Stimulated activated CD4-positive, alpha-beta T cell treated with anti-CD3 and anti-CD28 coated beads, Interleukin-1b, Interleukin-23, amount 100 ng/mL, for 1 hour (primary cell): ENCODE data around the gene GTF3C1.
"Not testable (repeated sequence)": the region's sequence is repeated elsewhere in the genome, so short reads cannot be mapped to it uniquely, and the experiment has no call there.

ENCODE experiments used
- DNase-seq, 2 donors: peaks; one replicate each; pipeline ENCODE4 v3.0.0-alpha.2; 2020; ENCODE audit warnings: low read depth in 2 of 2

Gene GTF3C1

DNA sequence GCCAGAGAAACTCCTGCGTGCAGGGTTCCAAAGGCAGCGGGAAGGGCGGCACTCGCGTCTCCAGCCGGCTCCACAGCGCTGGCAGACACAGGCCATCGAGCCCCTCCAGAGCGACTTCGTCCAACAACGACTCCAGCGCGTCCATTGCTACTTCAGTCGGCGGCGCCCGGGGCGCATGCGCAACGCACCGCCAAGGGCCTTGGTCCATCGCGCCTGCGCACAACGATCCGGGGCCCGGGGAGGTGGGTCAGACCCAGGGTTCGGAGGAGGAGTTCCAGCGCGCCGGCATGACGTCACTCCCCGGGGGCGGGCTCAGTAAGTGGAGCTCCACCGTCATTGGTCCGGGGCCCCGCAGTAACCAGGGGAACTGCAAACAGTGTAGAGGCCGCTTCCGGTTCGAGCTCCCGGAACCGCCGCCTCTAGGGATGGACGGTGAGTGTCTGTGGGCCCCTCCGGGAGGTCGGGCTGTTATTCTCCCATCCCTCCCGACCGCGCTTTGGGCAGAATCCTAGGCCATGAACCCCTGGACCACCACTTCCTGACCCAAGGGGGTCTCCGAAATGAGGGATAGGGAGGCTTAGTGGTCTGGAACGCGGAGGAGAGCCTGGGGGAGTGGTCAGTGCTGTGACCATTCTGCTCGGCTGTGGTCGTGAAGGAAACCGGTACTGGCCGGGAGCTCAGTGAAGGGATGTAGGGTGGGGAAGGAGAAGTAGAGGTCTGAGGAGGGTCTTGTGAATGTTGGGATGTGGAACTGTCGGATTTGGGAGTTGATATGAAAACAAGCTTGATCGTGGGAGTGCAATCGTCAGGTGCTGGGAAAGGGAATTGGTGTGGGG is at the start of gene GTF3C1, which contains the start of gene KATNIP:
Gene GTF3C1, minus strand, starts transcription at position 168 of the 836 bp plus-strand sequence. Its CDS starts 23 bp downstream, at position 145.
Gene KATNIP, plus strand, starts transcription at position 399 of the 836 bp plus-strand sequence. Its CDS starts 27 bp downstream, at position 426.
- peak; percentile 100 for DNase-seq

GRCh38 chr16:27598931-27599565 is 49.3 kb upstream of the GTF3C1 start:
- no peak for DNase-seq

DNA sequence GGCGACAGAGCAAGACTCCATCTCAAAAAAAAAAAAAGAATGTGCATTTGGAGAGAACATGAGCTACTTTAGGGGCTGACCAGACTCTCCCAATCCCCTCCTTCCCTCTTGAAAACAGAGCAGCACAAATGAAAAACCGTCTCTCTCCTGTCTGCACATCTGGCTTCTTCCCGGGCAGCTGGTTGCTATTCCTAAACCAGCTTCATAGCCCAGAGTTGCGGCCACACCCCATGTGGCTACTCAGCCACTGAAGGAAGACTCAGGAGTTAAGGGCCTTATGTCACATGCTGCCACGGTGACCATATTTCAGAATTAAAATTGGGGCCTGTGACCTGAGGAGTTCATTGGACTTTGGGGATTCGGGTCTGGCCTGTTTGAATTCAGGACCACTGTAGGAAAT is 48.5 kb upstream of the GTF3C1 start:
- DNase-seq = no peak

DNA sequence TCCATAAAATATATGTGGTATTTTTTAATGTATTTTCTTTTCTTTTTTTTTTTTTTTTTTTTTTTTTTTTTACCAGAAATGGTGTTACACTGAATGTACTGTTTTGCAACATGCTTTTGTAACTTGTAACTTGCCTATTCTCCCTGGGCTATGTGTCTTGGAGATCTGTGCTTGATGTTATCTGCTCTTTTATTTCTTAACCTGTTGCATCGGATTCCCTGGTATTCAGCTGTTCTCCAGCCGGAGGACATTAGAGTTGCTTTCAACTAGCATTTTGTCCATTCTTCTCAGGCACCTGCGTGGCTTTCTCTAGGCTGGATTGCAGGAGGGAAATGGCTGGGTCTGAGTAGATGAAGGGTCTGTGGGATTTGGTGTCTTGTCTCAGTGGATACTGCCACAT is 47.6 kb upstream of the GTF3C1 start:
- DNase-seq = no peak

DNA sequence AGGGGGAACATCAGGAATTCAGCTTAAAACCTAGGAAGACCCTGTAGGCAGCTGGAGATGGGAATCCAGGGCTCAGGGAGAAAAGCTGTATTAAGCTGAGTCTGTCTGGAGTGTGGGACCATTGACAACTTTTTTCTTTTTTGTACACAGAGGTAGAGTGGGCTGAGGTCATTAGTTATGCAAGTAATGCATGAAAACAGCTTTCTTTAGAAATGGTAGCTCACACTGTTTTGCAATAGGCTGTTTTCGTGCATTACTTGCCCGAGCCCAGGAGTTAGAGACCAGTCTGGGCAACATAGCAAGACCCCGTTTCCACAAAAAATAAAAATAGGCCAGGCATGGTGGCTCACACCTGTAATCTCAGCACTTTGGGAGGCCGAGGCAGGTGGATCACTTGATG is 46.7 kb upstream of the GTF3C1 start:
- no peak for DNase-seq

GRCh38 chr16:27595993-27596392 is 46.3 kb upstream of the GTF3C1 start:
- DNase-seq = no peak

GRCh38 chr16:27595475-27595874 is 45.8 kb upstream of the GTF3C1 start:
- DNase-seq = no peak

GRCh38 chr16:27591837-27592236 is 42.1 kb upstream of the GTF3C1 start:
- DNase-seq = no peak

DNA sequence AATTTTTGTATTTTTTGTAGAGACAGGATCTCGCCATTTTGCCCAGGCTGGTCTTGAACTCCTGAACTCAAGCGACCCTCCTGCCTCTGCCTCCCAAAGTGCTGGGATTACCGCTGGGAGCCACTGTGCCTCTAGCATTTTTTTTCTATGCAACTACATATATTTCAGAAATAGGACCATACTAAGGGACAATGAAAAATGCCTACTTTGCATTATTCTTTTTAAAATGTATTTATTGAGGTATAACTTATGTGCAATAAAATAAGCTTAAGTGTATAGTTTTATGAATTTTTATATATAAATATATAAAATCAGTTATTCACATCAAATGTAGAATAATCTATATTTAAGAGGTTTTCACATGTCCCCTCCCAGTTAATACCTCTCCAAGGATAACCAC is 38.3 kb upstream of the GTF3C1 start:
- DNase-seq = no peak

GRCh38 chr16:27586711-27587110 is 37.0 kb upstream of the GTF3C1 start:
- no peak for DNase-seq

DNA sequence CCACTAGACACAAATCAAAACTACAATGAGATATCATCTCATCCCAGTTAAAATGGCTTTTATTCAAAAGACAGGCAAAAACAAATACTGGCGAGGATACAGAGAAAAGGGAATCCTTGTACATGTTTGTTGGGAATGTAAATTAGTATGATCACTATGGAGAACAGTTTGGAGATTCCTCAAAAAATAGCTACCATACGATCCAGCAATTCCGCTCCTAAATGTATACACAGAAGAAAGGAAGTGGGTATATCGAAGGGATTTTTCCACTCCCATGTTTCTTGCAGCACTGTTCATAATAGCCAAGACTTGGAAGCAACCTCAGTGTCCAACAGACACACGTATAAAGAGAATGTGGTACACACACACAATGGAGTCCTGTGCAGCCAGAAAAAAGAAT is 35.5 kb upstream of the GTF3C1 start:
- no peak for DNase-seq

GRCh38 chr16:27583634-27584033 is 33.9 kb upstream of the GTF3C1 start:
- no peak for DNase-seq

- DNase-seq = no peak
These were observed 33.2 kb upstream of the GTF3C1 start for GRCh38 chr16:27582883-27583282.

DNA sequence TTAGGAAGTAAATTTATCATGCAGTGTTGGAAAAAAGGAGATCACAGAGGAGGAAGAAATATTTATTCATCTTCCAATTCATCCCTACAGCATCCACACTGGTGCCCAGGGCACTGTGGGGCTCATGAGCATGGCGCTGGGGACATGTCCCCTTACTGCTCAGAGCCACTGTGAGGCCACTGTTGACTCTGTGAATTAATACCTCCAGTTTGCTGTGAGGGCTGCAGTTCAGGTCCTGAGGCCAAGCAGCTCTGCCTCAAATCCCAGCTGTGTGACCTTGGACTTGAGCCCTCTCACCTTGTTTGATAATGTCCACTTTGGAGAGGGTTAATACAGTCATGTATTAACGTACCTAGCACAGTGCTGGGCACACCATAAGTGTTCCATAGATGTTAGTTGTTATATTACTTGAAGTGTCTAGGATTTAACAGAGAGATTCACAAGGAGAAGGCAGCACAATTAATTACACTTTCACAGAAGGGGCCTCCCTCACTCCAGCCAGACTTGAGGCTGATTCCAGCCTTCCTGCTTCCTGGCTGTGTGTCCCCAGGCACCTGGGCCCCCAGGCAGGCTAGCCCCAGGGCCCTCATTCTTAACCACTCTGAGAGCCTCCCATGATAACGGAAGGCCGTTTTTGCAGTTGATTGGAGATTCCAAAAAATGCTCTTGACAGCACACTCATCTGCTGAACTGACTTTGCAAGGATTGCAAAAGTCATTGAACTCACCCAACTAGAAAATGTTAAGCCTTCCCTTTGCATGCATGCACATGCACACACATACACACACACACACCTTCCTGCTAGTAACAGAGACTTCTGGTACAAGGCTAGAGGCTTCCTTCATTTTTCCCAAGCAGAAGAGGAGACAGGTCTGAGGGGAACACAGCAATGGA is 29.6 kb upstream of the GTF3C1 start:
- no peak for DNase-seq

DNA sequence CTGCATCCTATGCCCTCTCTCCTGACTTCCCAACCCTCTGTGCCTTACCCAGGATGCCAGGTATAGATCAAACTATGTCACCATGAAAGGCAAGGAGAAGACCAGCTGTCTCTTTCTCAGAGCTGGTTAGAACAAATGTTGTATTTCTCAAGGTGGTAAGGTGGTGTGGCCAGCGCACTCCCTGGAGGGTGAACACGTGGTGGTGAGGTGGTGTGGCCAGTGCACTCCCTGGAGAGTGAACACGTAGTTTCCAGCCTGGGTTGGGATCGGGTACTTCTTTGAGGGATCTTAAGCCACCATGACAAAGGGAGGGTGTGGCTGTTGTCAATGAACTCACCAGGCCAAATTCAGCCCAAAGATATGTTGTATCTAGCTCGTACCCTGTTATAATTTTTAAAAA is 27.0 kb upstream of the GTF3C1 start:
- DNase-seq = no peak

GRCh38 chr16:27572711-27573110 is 23.0 kb upstream of the GTF3C1 start:
- DNase-seq = no peak

DNA sequence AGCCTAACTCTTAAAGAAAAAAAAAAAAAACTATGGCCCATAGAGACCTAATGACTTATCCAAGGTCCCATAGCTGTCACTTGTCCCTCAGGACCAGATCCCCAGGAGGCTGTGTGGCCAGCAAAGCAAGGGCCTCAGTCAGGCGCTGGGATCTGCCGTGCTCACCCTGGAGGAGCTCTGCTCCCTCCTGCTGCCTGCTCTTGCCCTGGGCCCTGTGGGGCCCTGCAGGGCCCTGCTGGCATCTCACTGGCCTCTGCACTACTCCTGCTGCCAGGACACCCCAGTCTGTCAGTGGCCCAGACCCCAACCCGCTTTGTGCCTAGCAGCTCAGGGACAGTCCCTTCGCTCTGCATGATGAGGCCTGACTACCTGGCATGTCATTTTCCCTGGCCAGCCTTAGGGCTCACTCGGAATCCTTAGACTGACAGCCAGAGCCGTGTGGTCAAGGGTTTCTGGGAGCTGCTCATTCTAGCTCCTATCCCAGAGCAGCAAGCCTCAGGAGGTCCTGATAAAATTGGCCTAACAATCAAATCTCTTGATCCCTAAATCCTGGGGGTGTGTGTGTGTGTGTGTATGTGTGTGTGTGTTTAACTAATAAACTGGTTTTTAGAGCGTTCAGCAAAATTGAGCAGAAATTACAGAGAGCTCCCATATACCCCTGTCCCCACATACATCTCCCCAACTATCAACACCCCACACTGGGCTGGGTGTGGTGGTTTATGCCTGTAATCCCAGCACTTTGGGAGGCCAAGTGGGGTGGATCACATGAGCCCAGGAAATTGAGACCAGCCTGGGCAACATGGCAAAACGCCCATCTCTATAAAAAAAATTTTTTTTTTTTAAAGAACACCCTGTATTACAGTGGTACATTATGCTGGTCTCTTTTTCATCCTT is 22.0 kb upstream of the GTF3C1 start:
- no peak for DNase-seq

GRCh38 chr16:27570986-27571385 is 21.3 kb upstream of the GTF3C1 start:
- not testable (repeated sequence) for DNase-seq

DNA sequence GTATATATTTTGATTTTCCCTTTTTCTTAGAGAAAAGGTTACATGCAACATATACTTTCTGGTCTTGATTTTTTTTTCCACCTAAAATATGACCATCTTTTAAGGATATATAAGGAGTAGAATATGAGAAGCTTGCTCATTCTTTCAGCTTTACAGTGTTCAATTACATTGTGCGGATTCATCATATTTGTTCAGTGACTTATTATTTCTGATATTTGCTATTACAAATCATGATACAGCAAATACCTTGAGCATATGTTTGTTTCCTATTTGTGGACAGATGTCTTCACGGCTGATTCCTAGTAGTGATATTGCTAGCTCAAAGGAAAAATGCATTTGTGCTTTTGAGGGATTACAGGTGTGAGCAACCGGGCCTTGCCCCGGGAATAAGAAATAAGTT is 18.4 kb upstream of the GTF3C1 start:
- DNase-seq = no peak

GRCh38 chr16:27566417-27566816 is 16.7 kb upstream of the GTF3C1 start:
- DNase-seq = no peak

- no peak for DNase-seq
These were observed 14.5 kb upstream of the GTF3C1 start for GRCh38 chr16:27564224-27564623.
